Vagina (tissue), 2 donors: Measurements from ENCODE around the gene GABBR1.

Source experiments
- CTCF ChIP-seq, 3 experiments: fragments of 450-650 bp in 2 of 3; fragments of 200-600 bp in 1 of 3; sonication (generic) in 1 of 3; IDR thresholded peaks; one replicate each; pipeline ENCODE4 v1.5.1; 2017 to 2019; ENCODE audit warnings: antibody characterized with exemption in 3 of 3, mild to moderate bottlenecking in 2 of 3, moderate library complexity in 2 of 3
- POLR2A ChIP-seq, 2 donors: fragments of 450-650 bp; IDR thresholded peaks; one replicate each; pipeline ENCODE4 v1.6.1; 2017; ENCODE audit warnings: antibody characterized with exemption in 2 of 2, mild to moderate bottlenecking in 2 of 2, moderate library complexity in 2 of 2

GRCh38 chr6:29517728-29518440 is 115.1 kb downstream of the GABBR1 start:
- TF ChIP-seq POLR2A (IDR thresholded peaks at IDR 0.05) (no peak), CTCF (IDR thresholded peaks at IDR 0.05) (no peak)
